ENCODE data around the gene DYNLL1.

The DYNLL1 gene

DNA sequence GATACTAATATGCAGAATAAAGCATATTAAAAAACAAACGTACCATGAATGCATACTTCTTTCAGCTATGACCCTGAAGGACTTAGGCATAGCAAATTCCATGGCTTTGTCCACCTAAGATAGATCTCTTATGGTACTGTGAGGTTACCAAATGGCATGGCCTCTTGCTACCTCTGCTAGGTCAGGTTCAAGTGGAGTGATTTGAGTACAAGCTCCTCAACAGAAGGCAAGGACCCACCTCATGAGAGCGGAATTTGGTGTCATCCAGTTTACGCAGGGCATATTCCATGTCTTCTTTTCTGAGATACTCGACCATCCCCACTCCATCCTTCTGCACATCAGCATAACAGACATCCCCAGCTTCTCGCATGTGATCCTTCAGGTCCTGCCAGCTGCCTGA lies 32.2 kb upstream of the DYNLL1 start:
- Histone ChIP-seq H3K4me3 (ENCODE audit: low read depth in 1 of 2, low read length in 2 of 2) (no peak overlapping the region), H3K9ac (ENCODE audit: low read depth, low read length) (no peak overlapping the region), H3K36me3 (ENCODE audit: insufficient read depth, low read length) (peaks cover 87% of the 10 kb centered on the region), H3K4me2 (ENCODE audit: insufficient read depth, low read length) (no peak overlapping the region), H3K79me2 (ENCODE audit: insufficient read depth, low read length) (peaks cover 74% of the 10 kb centered on the region), H3K27ac (ENCODE audit: low read length) (no peak overlapping the region), H3K9me3 (ENCODE audit: insufficient read depth, low read length, severe bottlenecking) (no peaks in the 10 kb centered on the region), H4K20me1 (ENCODE audit: insufficient read depth, low read length) (peaks cover 57% of the 10 kb centered on the region), H3K4me1 (ENCODE audit: insufficient read depth, low read length) (peaks cover 27% of the 10 kb centered on the region), H3K27me3 (ENCODE audit: insufficient read depth, low read length, poor library complexity) (no peaks in the 10 kb centered on the region), H2AFZ (ENCODE audit: low read depth, low read length) (no peak overlapping the region)
- DNase-seq = no peak
- TF ChIP-seq EZH2 (IDR thresholded peaks at IDR 0.05; ENCODE audit: borderline replicate concordance, low read depth, low read length, severe bottlenecking) = no peak
- TF ChIP-seq CTCF (IDR thresholded peaks at IDR 0.05; ENCODE audit: borderline replicate concordance, extremely low read depth, low read length, poor library complexity, severe bottlenecking) = no peak
- ATAC-seq (ENCODE audit: insufficient read depth, low read depth) = no peak

GRCh38 chr12:120465756-120466155 lies 30.2 kb upstream of the DYNLL1 start:
- Histone ChIP-seq H3K79me2 (ENCODE audit: insufficient read depth, low read length) (peaks cover 85% of the 10 kb centered on the region), H3K4me2 (ENCODE audit: insufficient read depth, low read length) (peak overlapping the region; percentile 10; the same call in 1 of the 2 replicates), H2AFZ (ENCODE audit: low read depth, low read length) (no peak overlapping the region), H4K20me1 (ENCODE audit: insufficient read depth, low read length) (peaks cover 58% of the 10 kb centered on the region), H3K9me3 (ENCODE audit: insufficient read depth, low read length, severe bottlenecking) (no peaks in the 10 kb centered on the region), H3K36me3 (ENCODE audit: insufficient read depth, low read length) (peaks cover 68% of the 10 kb centered on the region), H3K27ac (ENCODE audit: low read length) (no peak overlapping the region), H3K4me1 (ENCODE audit: insufficient read depth, low read length) (peaks cover 37% of the 10 kb centered on the region), H3K9ac (ENCODE audit: low read depth, low read length) (no peak overlapping the region), H3K27me3 (ENCODE audit: insufficient read depth, low read length, poor library complexity) (no peaks in the 10 kb centered on the region), H3K4me3 (ENCODE audit: low read depth in 1 of 2, low read length in 2 of 2) (no peak overlapping the region)
- ATAC-seq (ENCODE audit: insufficient read depth, low read depth) (no peak), DNase-seq (no peak)
- TF ChIP-seq CTCF (IDR thresholded peaks at IDR 0.05; ENCODE audit: borderline replicate concordance, extremely low read depth, low read length, poor library complexity, severe bottlenecking) (no peak), EZH2 (IDR thresholded peaks at IDR 0.05; ENCODE audit: borderline replicate concordance, low read depth, low read length, severe bottlenecking) (no peak)

GRCh38 chr12:120466560-120467315 lies 29.2 kb upstream of the DYNLL1 start:
- H4K20me1 ChIP-seq (ENCODE audit: insufficient read depth, low read length) = peaks cover 54% of the 10 kb centered on the region

More at GRCh38 chr12:120466560-120467315, 29.2 kb upstream of the DYNLL1 start:
- peak overlapping the region; percentile 89; the same call in 1 of the 2 replicates for H3K9ac ChIP-seq (ENCODE audit: low read depth, low read length)
- peak overlapping the region; percentile 78; the same call in 1 of the 2 replicates for H3K4me2 ChIP-seq (ENCODE audit: insufficient read depth, low read length)
- peak; percentile 55 for DNase-seq
- peak overlapping the region in 1 of 2 experiments; percentile 27; a peak in 1 of 4 replicates for H3K4me3 ChIP-seq (ENCODE audit: low read depth in 1 of 2, low read length in 2 of 2)
- ATAC-seq (ENCODE audit: insufficient read depth, low read depth) = peak; percentile 26; the same call in 2 of the 3 replicates
- TF ChIP-seq EZH2 (IDR thresholded peaks at IDR 0.05; ENCODE audit: borderline replicate concordance, low read depth, low read length, severe bottlenecking) = no peak
- TF ChIP-seq CTCF (IDR thresholded peaks at IDR 0.05; ENCODE audit: borderline replicate concordance, extremely low read depth, low read length, poor library complexity, severe bottlenecking) = peak; percentile 66
- peaks cover 60% of the 10 kb centered on the region for H3K36me3 ChIP-seq (ENCODE audit: insufficient read depth, low read length)
- no peaks in the 10 kb centered on the region for H3K9me3 ChIP-seq (ENCODE audit: insufficient read depth, low read length, severe bottlenecking)
- H3K27ac ChIP-seq (ENCODE audit: low read length) = no peak overlapping the region
- peaks cover 45% of the 10 kb centered on the region for H3K4me1 ChIP-seq (ENCODE audit: insufficient read depth, low read length)
- H3K27me3 ChIP-seq (ENCODE audit: insufficient read depth, low read length, poor library complexity) = no peaks in the 10 kb centered on the region
- no peak overlapping the region for H2AFZ ChIP-seq (ENCODE audit: low read depth, low read length)
- H3K79me2 ChIP-seq (ENCODE audit: insufficient read depth, low read length) = peaks cover 84% of the 10 kb centered on the region
